GM15510 (cell line): Measurements from ENCODE around the gene SLC9A4.

ENCODE experiments used
- POLR2A ChIP-seq: IDR thresholded peaks from 3 replicates; pipeline ENCODE4 v1.6.1; 2011; ENCODE audit warnings: borderline replicate concordance; ENCODE audit not compliant: insufficient read length; ENCODE audit errors: extremely low read depth

Gene SLC9A4

GRCh38 chr2:102480285-102481195 is 7.5 kb downstream of the SLC9A4 start:
- TF ChIP-seq POLR2A = no peak

- TF ChIP-seq POLR2A = no peak
Measured at GRCh38 chr2:102481931-102482330, 8.9 kb downstream of the SLC9A4 start.

- no peak for TF ChIP-seq POLR2A
Measured at GRCh38 chr2:102483086-102483485, 10.1 kb downstream of the SLC9A4 start.

- TF ChIP-seq POLR2A = no peak
Measured at GRCh38 chr2:102484310-102485061, 11.5 kb downstream of the SLC9A4 start.

GRCh38 chr2:102485147-102485785 is 12.2 kb downstream of the SLC9A4 start:
- TF ChIP-seq POLR2A = no peak

- TF ChIP-seq POLR2A = no peak
Measured at GRCh38 chr2:102486941-102487702, 14.1 kb downstream of the SLC9A4 start.

GRCh38 chr2:102487761-102488462 is 14.9 kb downstream of the SLC9A4 start:
- TF ChIP-seq POLR2A = no peak

GRCh38 chr2:102489646-102490045 is 16.6 kb downstream of the SLC9A4 start:
- TF ChIP-seq POLR2A = no peak

- no peak for TF ChIP-seq POLR2A
Measured at GRCh38 chr2:102492006-102492405, 19.0 kb downstream of the SLC9A4 start.

GRCh38 chr2:102494570-102494969 is 21.5 kb downstream of the SLC9A4 start:
- TF ChIP-seq POLR2A = no peak

GRCh38 chr2:102498414-102498813 is 25.4 kb downstream of the SLC9A4 start:
- TF ChIP-seq POLR2A = no peak

- TF ChIP-seq POLR2A = no peak
Measured at GRCh38 chr2:102499558-102499957, 26.5 kb downstream of the SLC9A4 start.

GRCh38 chr2:102502576-102502975 is 29.6 kb downstream of the SLC9A4 start:
- TF ChIP-seq POLR2A = no peak

GRCh38 chr2:102504833-102505232 is 31.8 kb downstream of the SLC9A4 start:
- no peak for TF ChIP-seq POLR2A
